ENCODE results near the gene SLC38A4.

DNA sequence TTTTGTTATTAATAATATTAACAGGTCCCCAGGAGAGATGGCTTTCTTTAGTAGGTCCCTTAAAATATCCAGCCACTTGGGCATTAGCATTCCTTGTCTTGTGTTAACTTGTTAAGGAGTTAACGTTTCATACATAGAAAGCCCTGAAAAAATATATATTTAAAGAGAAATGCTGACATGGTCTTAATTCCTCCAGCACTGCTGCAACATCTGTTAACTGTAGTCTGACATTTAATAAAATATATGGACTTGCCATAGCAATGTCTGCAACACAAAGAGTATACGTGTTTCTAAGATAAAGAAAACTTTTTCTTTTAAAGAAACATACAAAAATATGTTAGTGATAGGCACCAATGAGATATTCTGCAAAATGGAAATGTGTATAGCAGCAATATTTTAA lies 10.0 kb downstream of the SLC38A4 start:
- TF ChIP-seq, protein P1, sequence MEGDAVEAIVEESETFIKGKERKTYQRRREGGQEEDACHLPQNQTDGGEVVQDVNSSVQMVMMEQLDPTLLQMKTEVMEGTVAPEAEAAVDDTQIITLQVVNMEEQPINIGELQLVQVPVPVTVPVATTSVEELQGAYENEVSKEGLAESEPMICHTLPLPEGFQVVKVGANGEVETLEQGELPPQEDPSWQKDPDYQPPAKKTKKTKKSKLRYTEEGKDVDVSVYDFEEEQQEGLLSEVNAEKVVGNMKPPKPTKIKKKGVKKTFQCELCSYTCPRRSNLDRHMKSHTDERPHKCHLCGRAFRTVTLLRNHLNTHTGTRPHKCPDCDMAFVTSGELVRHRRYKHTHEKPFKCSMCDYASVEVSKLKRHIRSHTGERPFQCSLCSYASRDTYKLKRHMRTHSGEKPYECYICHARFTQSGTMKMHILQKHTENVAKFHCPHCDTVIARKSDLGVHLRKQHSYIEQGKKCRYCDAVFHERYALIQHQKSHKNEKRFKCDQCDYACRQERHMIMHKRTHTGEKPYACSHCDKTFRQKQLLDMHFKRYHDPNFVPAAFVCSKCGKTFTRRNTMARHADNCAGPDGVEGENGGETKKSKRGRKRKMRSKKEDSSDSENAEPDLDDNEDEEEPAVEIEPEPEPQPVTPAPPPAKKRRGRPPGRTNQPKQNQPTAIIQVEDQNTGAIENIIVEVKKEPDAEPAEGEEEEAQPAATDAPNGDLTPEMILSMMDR (conservative IDR thresholded peaks at IDR 0.05; ENCODE audit: low read length): no peak
- no peak for TF ChIP-seq EZH2phosphoT487 (IDR thresholded peaks at IDR 0.05; ENCODE audit: borderline replicate concordance)
